ENCODE data around the gene TFDP1.

TFDP1 gene

DNA sequence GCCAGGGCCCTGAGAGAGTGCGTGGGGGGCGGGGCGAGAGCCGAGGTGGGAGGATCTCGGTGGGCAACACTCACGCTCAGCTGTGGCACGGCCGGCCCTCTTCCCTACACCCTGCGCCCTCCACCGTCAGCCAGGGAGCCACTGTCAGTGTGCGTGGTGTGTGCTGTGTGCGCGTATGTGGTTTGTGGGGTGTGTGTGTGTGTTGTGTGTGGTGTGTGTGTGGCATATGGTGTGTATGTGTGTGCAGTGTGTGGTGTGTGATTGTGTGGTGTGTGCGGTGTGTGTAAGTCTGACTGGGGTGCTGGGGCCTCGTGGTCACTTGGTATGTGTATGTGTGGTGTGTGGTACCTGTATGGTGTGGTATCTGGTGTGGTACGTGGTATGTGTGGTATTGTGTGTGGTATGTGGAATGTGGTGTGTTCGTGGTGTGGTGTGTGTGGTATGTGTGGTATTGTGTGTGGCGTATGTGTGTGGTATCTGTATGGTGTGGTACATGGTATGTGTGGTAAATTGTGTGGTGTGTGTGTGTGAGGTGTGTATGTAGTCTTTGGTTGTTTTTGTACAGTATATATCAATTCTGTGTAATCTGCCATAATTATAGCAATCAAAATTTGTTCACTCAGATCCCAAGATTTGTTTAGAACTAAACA lies 87.6 kb downstream of the TFDP1 start:
- Histone ChIP-seq H3K36me3 (ENCODE audit: insufficient read depth, low read length) (no peaks in the 10 kb centered on the region), H3K9me3 (ENCODE audit: low read depth, low read length) (no peaks in the 10 kb centered on the region), H3K9ac (ENCODE audit: insufficient read length) (no peak overlapping the region), H3K27ac (no peak overlapping the region), H3K4me3 (no peak overlapping the region)
- TF ChIP-seq POLR2AphosphoS5 (IDR thresholded peaks at IDR 0.05; ENCODE audit: borderline replicate concordance, low read depth, low read length) (no peak), EZH2 (IDR thresholded peaks at IDR 0.05) (no peak), FOXP2 (optimal IDR thresholded peaks at IDR 0.05; ENCODE audit: control extremely low read depth, extremely low read length, insufficient read depth) (no peak)
- no peak for DNase-seq (ENCODE audit: low read depth, low spot score)
